Measurements from ENCODE around the gene CSMD2. TPM values are rescaled to one million over a fixed set of nuclear protein-coding genes. Genes with fewer than 3 reads are reported as not detected.
A peak's percentile ranks its signal among the peaks of the same experiment; 100 is the strongest.

Gene CSMD2
- total and polyA plus RNA-seq, 2 of the 4 experiments (the other 2 are of a cell fraction): under 0.01 to 0.36 TPM

DNA sequence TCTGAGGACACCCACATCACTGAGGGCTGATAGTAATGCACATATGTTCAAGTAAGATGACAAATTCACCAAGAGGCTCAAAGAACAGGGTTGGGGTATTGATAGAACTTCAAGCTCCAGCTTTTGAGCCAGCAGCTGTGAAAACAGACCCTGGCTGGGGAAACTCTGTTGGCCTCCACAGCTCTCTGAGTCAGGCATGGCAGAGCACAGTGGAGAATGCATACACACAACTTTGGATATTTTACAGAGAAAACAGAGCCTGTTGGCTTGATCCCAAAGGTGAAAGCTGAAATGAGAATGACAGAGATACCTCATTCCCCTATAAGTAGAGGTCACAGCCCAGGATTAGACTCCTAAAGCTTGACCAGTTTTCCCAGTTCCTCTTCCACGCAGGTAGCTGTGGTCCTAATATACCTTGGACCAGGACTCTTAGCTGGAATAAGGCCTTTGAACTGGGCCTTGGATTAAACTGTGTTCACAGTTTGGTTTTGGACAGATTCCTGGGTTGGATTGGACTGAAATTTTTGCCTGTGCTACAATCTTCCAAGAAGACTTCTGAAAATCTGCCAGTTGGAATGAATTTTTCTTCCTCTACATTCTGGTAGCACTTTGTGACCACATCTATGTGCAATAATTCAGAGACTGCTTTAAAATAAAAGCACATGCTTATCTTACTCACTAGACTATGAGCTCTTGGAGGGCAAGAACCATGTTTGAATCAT is 402.8 kb downstream of the CSMD2 start:
- no peak overlapping the region for H3K23ac ChIP-seq (ENCODE audit: low read depth, low read length)
- no peak overlapping the region for H2BK20ac ChIP-seq (ENCODE audit: low read depth, low read length)
- H3K4me3 ChIP-seq (ENCODE audit: insufficient read depth, low read depth, low read length): no peak overlapping the region
- H4K8ac ChIP-seq (ENCODE audit: low read depth in 2 of 2, low read length in 2 of 2): no peak overlapping the region
- intact Hi-C loops (cut with micrococcal nuclease): no loop called here
- no peaks in the 10 kb centered on the region for H3K36me3 ChIP-seq (ENCODE audit: control insufficient read depth, insufficient read depth, low read length)
- DNase-seq (peak; percentile 20), ATAC-seq (ENCODE audit: low read depth) (no peak; the same call in 1 of the 2 replicates)
- H2BK5ac ChIP-seq (ENCODE audit: low read depth, low read length, poor library complexity, severe bottlenecking): no peak overlapping the region
- no peak overlapping the region for H2BK120ac ChIP-seq (ENCODE audit: low read depth, low read length)
- H3K9ac ChIP-seq (ENCODE audit: low read depth, low read length): no peak overlapping the region
- peaks cover 19% of the 10 kb centered on the region for H3K9me3 ChIP-seq (ENCODE audit: control insufficient read depth, insufficient read depth, low read length)
- no peak overlapping the region for H3K4me2 ChIP-seq (ENCODE audit: low read depth, low read length)
- no peaks in the 10 kb centered on the region for H3K79me1 ChIP-seq (ENCODE audit: low read depth in 1 of 2, low read length in 2 of 2)
- ChIA-PET CTCF (no interaction called here), POLR2A (ENCODE audit: unreplicated experiment) (no interaction called here)
- H3K4me1 ChIP-seq (ENCODE audit: control insufficient read depth, insufficient read depth, low read length): no peaks in the 10 kb centered on the region
- no peak overlapping the region for H4K5ac ChIP-seq (ENCODE audit: low read depth, low read length)
- no peak overlapping the region for H3K18ac ChIP-seq (ENCODE audit: low read depth, low read length)
- H3K27me3 ChIP-seq (ENCODE audit: control insufficient read depth, insufficient read depth, low read length): no peaks in the 10 kb centered on the region
- no peak overlapping the region for H3K14ac ChIP-seq (replicated peaks; ENCODE audit: low read depth, low read length)
- BruUV-seq (replicated peaks): no TSS peak
- no peak overlapping the region for H2BK15ac ChIP-seq (ENCODE audit: low read depth, low read length)
- dilution Hi-C loops (cut with HindIII; ENCODE audit: low sequenced_read_pairs, unreplicated experiment): no loop called here
- peak overlapping the region; percentile 55 for H2AK9ac ChIP-seq (replicated peaks; ENCODE audit: low read depth, low read length, poor library complexity)
- H3K27ac ChIP-seq (ENCODE audit: insufficient read depth, low read length): no peak overlapping the region
- no peak overlapping the region for H2AK5ac ChIP-seq (ENCODE audit: low read depth, low read length)
- H3K56ac ChIP-seq (ENCODE audit: extremely low read depth, insufficient read depth, low read length): no peak overlapping the region
- no peak overlapping the region for H2AFZ ChIP-seq (replicated peaks; ENCODE audit: low read length, poor library complexity)
- no CpG with 5 or more reads among the region's 1 CpG for WGBS, 2 experiments (ENCODE audit: extremely low coverage in 2 of 2, insufficient read length in 1 of 2)
- no peak overlapping the region for H3K4ac ChIP-seq (ENCODE audit: low read depth, low read length)
- no peaks in the 10 kb centered on the region for H3K9me1 ChIP-seq (ENCODE audit: insufficient read depth, low read length)
- TF ChIP-seq MXI1 (IDR thresholded peaks at IDR 0.05; ENCODE audit: borderline replicate concordance, low read depth, low read length): no peak
- in situ Hi-C loops (cut with MboI; ENCODE audit: low sequenced_read_pairs): no loop called here
- H4K20me1 ChIP-seq (ENCODE audit: insufficient read depth, low read length): no peaks in the 10 kb centered on the region
- H4K91ac ChIP-seq (ENCODE audit: insufficient read depth, low read depth, low read length): no peak overlapping the region
